ENCODE results near the gene GYPB. TPM values are rescaled to one million over a fixed set of nuclear protein-coding genes. Genes with fewer than 3 reads are reported as not detected.
"Not testable (repeated sequence)": the region's sequence is repeated elsewhere in the genome, so short reads cannot be mapped to it uniquely, and the experiment has no call there.

Gene GYPB
- total RNA-seq, 1 donor from 2014 or later, result not detected

DNA sequence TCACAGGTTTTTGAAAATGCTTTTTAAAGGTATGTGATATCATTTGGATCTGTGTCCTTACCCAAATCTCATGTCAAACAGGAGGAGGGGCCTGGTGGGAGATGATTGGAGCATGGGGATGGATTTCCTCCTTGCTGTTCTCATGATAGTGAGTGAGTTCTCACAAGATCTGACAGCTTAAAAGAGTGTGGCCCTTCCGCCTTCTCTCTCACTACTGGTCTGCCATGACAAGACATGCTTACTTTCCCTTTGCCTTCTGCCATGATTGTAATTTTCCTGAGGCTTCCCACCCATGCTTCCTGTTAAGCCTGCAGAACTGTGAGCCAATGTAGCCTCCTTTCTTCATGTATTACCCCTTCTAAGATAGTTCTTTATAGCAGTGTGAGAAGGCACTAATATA is 32.3 kb upstream of the GYPB start:
- H3K27ac Mint-ChIP-seq (ENCODE audit: unreplicated experiment); H3K79me2 ChIP-seq (ENCODE audit: insufficient read depth, low read length); H3K9ac ChIP-seq (ENCODE audit: low read length); DNase-seq (ENCODE audit: low read depth); FAIRE-seq; H3K4me1 Mint-ChIP-seq (ENCODE audit: low read depth, unreplicated experiment); H3K4me1 ChIP-seq (ENCODE audit: insufficient read depth, low read length); H3K4me2 ChIP-seq (ENCODE audit: low read length); H3K27me3 Mint-ChIP-seq (ENCODE audit: low read depth, unreplicated experiment); H3K4me3 Mint-ChIP-seq (ENCODE audit: unreplicated experiment); H3K27me3 ChIP-seq (ENCODE audit: insufficient read depth, low read length); H2AFZ ChIP-seq (ENCODE audit: low read depth, low read length); H3K9me3 ChIP-seq (ENCODE audit: insufficient read depth, low read depth, low read length); H3K27ac ChIP-seq (ENCODE audit: low read depth, low read length); H3K36me3 Mint-ChIP-seq (ENCODE audit: low read depth, unreplicated experiment); H4K20me1 ChIP-seq (ENCODE audit: insufficient read depth, low read length); H3K36me3 ChIP-seq (ENCODE audit: insufficient read depth, low read length); H3K4me3 ChIP-seq (ENCODE audit: insufficient read depth, low read depth, low read length); H3K9me3 Mint-ChIP-seq (ENCODE audit: unreplicated experiment): not testable (repeated sequence)

DNA sequence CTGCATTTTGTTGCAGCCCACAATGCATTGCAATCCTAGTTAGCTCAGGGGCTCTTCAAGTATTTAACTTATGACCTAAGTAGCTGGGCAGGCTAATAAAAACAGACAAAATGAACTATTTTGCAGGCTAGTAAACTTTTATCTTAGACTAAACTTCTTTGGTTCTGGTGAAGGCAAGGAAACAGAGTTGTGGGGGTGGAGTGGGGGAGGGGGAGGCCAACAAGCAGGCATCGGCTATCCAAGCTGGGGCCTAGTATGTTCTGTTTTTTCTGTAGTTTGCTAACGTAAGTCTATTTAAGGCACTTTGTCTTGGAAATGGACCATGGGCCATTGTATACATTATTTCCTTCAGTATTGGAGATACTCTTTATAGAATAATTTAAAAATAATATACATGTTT is 31.5 kb upstream of the GYPB start:
- not testable (repeated sequence) for H3K4me3 ChIP-seq (ENCODE audit: insufficient read depth, low read depth, low read length); H3K27ac Mint-ChIP-seq (ENCODE audit: unreplicated experiment); DNase-seq (ENCODE audit: low read depth); H3K4me1 Mint-ChIP-seq (ENCODE audit: low read depth, unreplicated experiment); H3K79me2 ChIP-seq (ENCODE audit: insufficient read depth, low read length); H3K27me3 ChIP-seq (ENCODE audit: insufficient read depth, low read length); H2AFZ ChIP-seq (ENCODE audit: low read depth, low read length); H3K4me2 ChIP-seq (ENCODE audit: low read length); H3K27ac ChIP-seq (ENCODE audit: low read depth, low read length); H3K4me3 Mint-ChIP-seq (ENCODE audit: unreplicated experiment); H3K36me3 ChIP-seq (ENCODE audit: insufficient read depth, low read length); H3K4me1 ChIP-seq (ENCODE audit: insufficient read depth, low read length); H3K9me3 ChIP-seq (ENCODE audit: insufficient read depth, low read depth, low read length); H3K9me3 Mint-ChIP-seq (ENCODE audit: unreplicated experiment); FAIRE-seq; H3K27me3 Mint-ChIP-seq (ENCODE audit: low read depth, unreplicated experiment); H3K36me3 Mint-ChIP-seq (ENCODE audit: low read depth, unreplicated experiment); H3K9ac ChIP-seq (ENCODE audit: low read length); H4K20me1 ChIP-seq (ENCODE audit: insufficient read depth, low read length)

DNA sequence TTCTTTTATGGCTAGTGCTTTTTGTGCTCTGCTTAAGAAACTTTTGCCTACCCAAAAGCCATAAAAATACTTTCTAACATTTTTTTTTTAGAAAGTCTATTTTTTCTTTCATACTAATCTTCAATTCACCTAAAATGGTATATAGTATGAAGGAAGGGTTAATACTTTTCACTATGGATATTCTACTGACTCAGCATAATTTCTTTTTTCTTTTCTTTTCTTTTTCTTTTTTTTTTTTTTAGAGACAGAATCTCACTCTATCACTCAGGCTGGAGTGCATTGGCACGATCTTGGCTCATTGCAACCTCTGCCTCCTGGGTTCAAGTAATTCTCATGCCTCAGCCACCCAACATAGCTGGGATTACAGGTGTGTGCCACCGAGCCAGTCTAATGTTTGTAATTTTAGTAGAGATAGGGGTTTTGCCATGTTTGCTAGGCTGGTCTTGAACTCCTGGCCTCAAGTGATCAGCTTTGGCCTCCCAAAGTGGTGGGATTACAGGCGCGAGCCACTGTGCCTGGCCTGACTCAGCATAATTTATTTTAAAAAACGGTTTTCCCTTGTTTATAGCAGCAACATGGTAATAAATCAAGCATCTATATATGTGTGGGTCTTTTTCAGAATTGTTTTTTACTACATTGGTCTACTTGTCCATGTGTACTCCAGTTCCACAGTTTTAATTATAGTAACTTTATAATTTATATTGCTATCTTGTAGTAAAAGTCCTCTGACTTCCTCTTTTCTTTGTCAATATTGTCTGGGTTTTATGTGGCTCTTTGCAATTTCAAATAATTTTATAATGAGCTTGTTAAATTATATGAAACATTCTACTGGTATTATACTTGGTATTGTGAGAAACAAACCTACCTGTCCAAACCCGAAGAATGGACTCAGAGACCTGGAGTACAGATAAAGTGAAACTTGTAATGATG is 30.6 kb upstream of the GYPB start:
- not testable (repeated sequence) for H3K4me1 ChIP-seq (ENCODE audit: insufficient read depth, low read length); FAIRE-seq; H3K4me2 ChIP-seq (ENCODE audit: low read length); H3K27me3 ChIP-seq (ENCODE audit: insufficient read depth, low read length); H3K9me3 ChIP-seq (ENCODE audit: insufficient read depth, low read depth, low read length); H3K36me3 Mint-ChIP-seq (ENCODE audit: low read depth, unreplicated experiment); H3K27ac Mint-ChIP-seq (ENCODE audit: unreplicated experiment); H3K36me3 ChIP-seq (ENCODE audit: insufficient read depth, low read length); DNase-seq (ENCODE audit: low read depth); H2AFZ ChIP-seq (ENCODE audit: low read depth, low read length); H4K20me1 ChIP-seq (ENCODE audit: insufficient read depth, low read length); H3K4me3 Mint-ChIP-seq (ENCODE audit: unreplicated experiment); H3K4me3 ChIP-seq (ENCODE audit: insufficient read depth, low read depth, low read length); H3K27ac ChIP-seq (ENCODE audit: low read depth, low read length); H3K9ac ChIP-seq (ENCODE audit: low read length); H3K9me3 Mint-ChIP-seq (ENCODE audit: unreplicated experiment); H3K79me2 ChIP-seq (ENCODE audit: insufficient read depth, low read length); H3K4me1 Mint-ChIP-seq (ENCODE audit: low read depth, unreplicated experiment); H3K27me3 Mint-ChIP-seq (ENCODE audit: low read depth, unreplicated experiment)

- FAIRE-seq, result peak; percentile 41
- H3K36me3 Mint-ChIP-seq (ENCODE audit: low read depth, unreplicated experiment); H3K27me3 Mint-ChIP-seq (ENCODE audit: low read depth, unreplicated experiment); H3K4me3 ChIP-seq (ENCODE audit: insufficient read depth, low read depth, low read length); H3K9ac ChIP-seq (ENCODE audit: low read length); H2AFZ ChIP-seq (ENCODE audit: low read depth, low read length); H3K79me2 ChIP-seq (ENCODE audit: insufficient read depth, low read length); H3K9me3 ChIP-seq (ENCODE audit: insufficient read depth, low read depth, low read length); H3K4me1 ChIP-seq (ENCODE audit: insufficient read depth, low read length); H3K36me3 ChIP-seq (ENCODE audit: insufficient read depth, low read length); H3K4me1 Mint-ChIP-seq (ENCODE audit: low read depth, unreplicated experiment); H3K27me3 ChIP-seq (ENCODE audit: insufficient read depth, low read length); H3K9me3 Mint-ChIP-seq (ENCODE audit: unreplicated experiment); H4K20me1 ChIP-seq (ENCODE audit: insufficient read depth, low read length); H3K27ac ChIP-seq (ENCODE audit: low read depth, low read length): not testable (repeated sequence)
- peak overlapping the region; percentile 80 for H3K27ac Mint-ChIP-seq (ENCODE audit: unreplicated experiment)
- peak overlapping the region; percentile 47 for H3K4me3 Mint-ChIP-seq (ENCODE audit: unreplicated experiment)
- peak; percentile 29 for DNase-seq (ENCODE audit: low read depth)
- H3K4me2 ChIP-seq (ENCODE audit: low read length), result peak overlapping the region; percentile 38
These were observed 25.8 kb upstream of the GYPB start for GRCh38 chr4:144044936-144045335.

DNA sequence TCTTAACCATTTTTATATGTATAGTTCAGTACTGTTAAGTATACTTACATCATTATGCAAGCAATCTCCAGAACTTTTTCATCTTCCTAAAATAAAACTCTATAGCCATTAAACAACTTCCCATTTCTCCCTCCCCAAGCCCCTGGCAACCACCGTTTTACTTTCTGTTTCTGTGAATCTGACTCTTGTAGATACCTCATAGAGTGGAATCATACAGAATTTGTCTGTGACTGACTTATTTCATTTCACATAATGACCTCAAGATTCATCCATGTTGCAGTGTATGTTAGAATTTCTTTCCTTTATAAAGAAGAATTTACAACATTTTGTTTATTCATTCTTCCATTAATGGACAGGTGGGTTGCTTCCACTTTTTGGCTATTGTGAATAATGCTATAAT is 13.4 kb upstream of the GYPB start:
- not testable (repeated sequence) for H3K9me3 Mint-ChIP-seq (ENCODE audit: unreplicated experiment); H2AFZ ChIP-seq (ENCODE audit: low read depth, low read length); H3K4me3 Mint-ChIP-seq (ENCODE audit: unreplicated experiment); H4K20me1 ChIP-seq (ENCODE audit: insufficient read depth, low read length); H3K9ac ChIP-seq (ENCODE audit: low read length); H3K27me3 Mint-ChIP-seq (ENCODE audit: low read depth, unreplicated experiment); H3K4me1 Mint-ChIP-seq (ENCODE audit: low read depth, unreplicated experiment); H3K27me3 ChIP-seq (ENCODE audit: insufficient read depth, low read length); FAIRE-seq; H3K4me3 ChIP-seq (ENCODE audit: insufficient read depth, low read depth, low read length); H3K36me3 Mint-ChIP-seq (ENCODE audit: low read depth, unreplicated experiment); H3K27ac ChIP-seq (ENCODE audit: low read depth, low read length); H3K79me2 ChIP-seq (ENCODE audit: insufficient read depth, low read length); H3K36me3 ChIP-seq (ENCODE audit: insufficient read depth, low read length); H3K27ac Mint-ChIP-seq (ENCODE audit: unreplicated experiment); H3K4me2 ChIP-seq (ENCODE audit: low read length); DNase-seq (ENCODE audit: low read depth); H3K9me3 ChIP-seq (ENCODE audit: insufficient read depth, low read depth, low read length); H3K4me1 ChIP-seq (ENCODE audit: insufficient read depth, low read length)

DNA sequence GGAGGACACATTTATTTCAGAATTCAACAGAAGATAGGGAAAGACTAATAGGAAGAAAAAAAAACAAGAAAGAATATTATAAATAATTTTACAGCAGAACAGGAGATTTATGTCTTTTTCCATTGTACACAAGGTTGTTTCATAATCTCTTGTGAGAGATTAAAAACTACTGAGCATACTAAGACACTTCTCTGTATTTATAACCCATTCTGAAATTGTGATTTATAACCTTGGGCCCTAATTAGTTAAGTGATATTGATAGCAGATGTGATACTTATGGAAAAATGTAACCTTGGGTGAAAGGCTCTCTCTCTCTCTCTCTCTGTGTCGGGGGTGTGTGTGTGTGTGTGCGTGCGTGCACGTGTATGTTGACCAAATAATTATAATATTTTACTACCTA is 12.7 kb upstream of the GYPB start:
- not testable (repeated sequence) for H3K27ac Mint-ChIP-seq (ENCODE audit: unreplicated experiment); H3K9me3 ChIP-seq (ENCODE audit: insufficient read depth, low read depth, low read length); H3K4me3 Mint-ChIP-seq (ENCODE audit: unreplicated experiment); H3K36me3 Mint-ChIP-seq (ENCODE audit: low read depth, unreplicated experiment); DNase-seq (ENCODE audit: low read depth); H3K36me3 ChIP-seq (ENCODE audit: insufficient read depth, low read length); H3K27me3 ChIP-seq (ENCODE audit: insufficient read depth, low read length); H3K9ac ChIP-seq (ENCODE audit: low read length); FAIRE-seq; H3K27me3 Mint-ChIP-seq (ENCODE audit: low read depth, unreplicated experiment); H3K4me1 ChIP-seq (ENCODE audit: insufficient read depth, low read length); H3K9me3 Mint-ChIP-seq (ENCODE audit: unreplicated experiment); H3K79me2 ChIP-seq (ENCODE audit: insufficient read depth, low read length); H3K4me2 ChIP-seq (ENCODE audit: low read length); H4K20me1 ChIP-seq (ENCODE audit: insufficient read depth, low read length); H2AFZ ChIP-seq (ENCODE audit: low read depth, low read length); H3K27ac ChIP-seq (ENCODE audit: low read depth, low read length); H3K4me3 ChIP-seq (ENCODE audit: insufficient read depth, low read depth, low read length); H3K4me1 Mint-ChIP-seq (ENCODE audit: low read depth, unreplicated experiment)
